ENCODE results near the gene BABAM2. TPM values are rescaled to one million over a fixed set of nuclear protein-coding genes. Genes with fewer than 3 reads are reported as not detected.

The BABAM2 gene
- total and polyA plus RNA-seq, 8 donors: 27.1 to 49.2 (median 28.4) TPM

DNA sequence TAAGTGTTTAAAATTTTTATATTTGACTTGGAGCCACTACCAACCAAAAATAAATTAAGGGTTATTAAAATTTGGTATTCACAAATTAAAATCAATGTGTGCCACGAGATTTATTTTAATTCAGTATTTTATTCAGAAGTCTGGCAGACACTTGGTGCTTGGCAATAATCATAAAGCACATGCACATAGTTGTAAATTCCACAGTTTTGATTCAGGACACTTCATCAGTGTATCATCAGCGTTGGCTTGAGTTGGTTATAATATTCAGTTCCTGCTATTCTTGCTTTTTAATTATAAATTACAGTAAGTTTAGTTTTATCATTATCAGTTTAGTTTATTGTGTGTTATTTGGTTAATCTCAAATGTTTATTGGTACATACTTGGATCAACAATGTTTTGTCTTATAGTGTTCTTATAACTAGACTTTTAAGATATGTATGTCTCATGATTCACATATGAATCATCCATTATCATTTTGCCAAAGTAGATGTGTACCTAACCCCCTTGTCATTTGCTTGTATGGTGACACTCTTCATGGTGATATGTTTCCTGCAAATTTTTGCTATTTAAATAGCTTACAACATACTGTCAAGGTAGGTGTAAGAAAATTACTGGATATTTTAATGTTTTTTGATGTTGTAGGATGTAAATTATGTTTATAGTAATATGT lies 237.9 kb downstream of the BABAM2 start:
- Histone ChIP-seq H3K4me3 (no peak overlapping the region), H3K27ac (no peak overlapping the region), H3K4me1 (peaks cover 0 to under 1% of the 10 kb centered on the region in 2 donors), H3K27me3 (no peaks in the 10 kb centered on the region), H3K36me3 (peaks cover 0 to 4% of the 10 kb centered on the region in 2 donors), H3K9me3 (no peaks in the 10 kb centered on the region)
- TF ChIP-seq, protein P1, sequence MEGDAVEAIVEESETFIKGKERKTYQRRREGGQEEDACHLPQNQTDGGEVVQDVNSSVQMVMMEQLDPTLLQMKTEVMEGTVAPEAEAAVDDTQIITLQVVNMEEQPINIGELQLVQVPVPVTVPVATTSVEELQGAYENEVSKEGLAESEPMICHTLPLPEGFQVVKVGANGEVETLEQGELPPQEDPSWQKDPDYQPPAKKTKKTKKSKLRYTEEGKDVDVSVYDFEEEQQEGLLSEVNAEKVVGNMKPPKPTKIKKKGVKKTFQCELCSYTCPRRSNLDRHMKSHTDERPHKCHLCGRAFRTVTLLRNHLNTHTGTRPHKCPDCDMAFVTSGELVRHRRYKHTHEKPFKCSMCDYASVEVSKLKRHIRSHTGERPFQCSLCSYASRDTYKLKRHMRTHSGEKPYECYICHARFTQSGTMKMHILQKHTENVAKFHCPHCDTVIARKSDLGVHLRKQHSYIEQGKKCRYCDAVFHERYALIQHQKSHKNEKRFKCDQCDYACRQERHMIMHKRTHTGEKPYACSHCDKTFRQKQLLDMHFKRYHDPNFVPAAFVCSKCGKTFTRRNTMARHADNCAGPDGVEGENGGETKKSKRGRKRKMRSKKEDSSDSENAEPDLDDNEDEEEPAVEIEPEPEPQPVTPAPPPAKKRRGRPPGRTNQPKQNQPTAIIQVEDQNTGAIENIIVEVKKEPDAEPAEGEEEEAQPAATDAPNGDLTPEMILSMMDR (IDR thresholded peaks at IDR 0.05): no peak
- ATAC-seq (no peak), DNase-seq (no peak)
- intact Hi-C loops (cut with DNase I): no loop called here

DNA sequence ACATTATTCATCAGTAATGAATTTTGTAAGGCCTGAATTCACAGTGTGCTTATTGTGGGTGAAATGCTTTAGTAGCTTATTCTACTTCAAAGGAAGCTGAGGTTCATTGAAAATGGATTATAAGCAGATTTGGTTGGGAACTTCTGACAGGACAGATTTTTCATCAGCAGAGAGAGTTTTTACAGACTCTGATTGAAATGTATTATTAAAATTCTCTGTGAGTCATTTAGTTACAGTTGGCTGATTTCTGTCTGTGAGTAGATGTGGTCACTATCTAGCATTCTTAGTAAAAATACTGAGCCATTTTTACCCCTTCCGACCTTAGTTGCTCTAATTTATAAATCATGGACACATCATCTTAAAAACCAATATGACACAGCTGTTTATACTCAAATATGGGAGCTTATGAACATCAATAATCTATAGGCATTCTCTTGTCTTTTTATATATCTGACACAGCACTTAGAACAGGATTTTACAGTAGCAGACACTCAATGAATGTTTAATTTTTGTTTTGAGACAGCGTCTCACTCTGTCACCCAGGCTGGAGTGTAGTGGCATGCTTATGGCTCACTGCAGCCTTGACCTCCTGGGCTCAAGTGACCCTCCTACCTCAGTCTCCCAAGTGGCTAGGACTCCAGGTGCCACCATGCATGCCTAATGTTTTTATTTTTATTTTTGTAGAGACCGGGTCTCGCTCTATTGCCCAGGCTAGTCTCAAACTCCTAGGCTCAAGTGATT lies 239.6 kb downstream of the BABAM2 start:
- intact Hi-C loops (cut with DNase I): no loop called here
- no peak overlapping the region for H3K4me3 ChIP-seq
- no peaks in the 10 kb centered on the region for H3K9me3 ChIP-seq
- no peak overlapping the region for H3K27ac ChIP-seq
- DNase-seq: no peak
- TF ChIP-seq, protein P1 (IDR thresholded peaks at IDR 0.05): no peak
- H3K36me3 ChIP-seq: peaks cover 0 to 4% of the 10 kb centered on the region in 2 donors
- peaks cover 9 to 18% of the 10 kb centered on the region in 2 donors for H3K4me1 ChIP-seq
- H3K27me3 ChIP-seq: no peaks in the 10 kb centered on the region
- no peak for ATAC-seq

DNA sequence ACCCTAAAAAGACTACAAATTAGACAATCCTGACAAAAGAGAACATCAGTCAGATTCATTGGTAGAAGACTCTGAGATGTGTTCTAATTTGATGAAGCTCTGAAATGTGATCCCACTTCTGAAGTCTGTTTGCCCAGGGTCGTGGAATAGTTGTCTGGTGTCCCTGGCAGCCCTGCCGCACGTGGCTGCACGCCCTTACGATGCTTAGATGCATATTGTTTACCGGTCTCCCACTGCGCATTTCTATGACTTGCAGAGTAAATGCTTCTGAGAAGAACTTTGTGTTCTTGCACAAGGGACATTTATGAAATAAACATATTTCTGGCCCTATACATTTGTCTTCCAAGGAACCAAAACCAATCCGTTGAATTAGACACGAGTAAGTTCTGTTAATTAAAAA lies 243.2 kb downstream of the BABAM2 start:
- no peak overlapping the region for H3K4me3 ChIP-seq
- DNase-seq: no peak
- intact Hi-C loops (cut with DNase I): no loop called here
- H3K27ac ChIP-seq: no peak overlapping the region
- peaks cover 0 to 4% of the 10 kb centered on the region in 2 donors for H3K36me3 ChIP-seq
- H3K4me1 ChIP-seq: peaks cover 9 to 20% of the 10 kb centered on the region in 2 donors
- no peaks in the 10 kb centered on the region for H3K27me3 ChIP-seq
- ATAC-seq: no peak
- TF ChIP-seq, protein P1 (IDR thresholded peaks at IDR 0.05): no peak
- H3K9me3 ChIP-seq: no peaks in the 10 kb centered on the region

DNA sequence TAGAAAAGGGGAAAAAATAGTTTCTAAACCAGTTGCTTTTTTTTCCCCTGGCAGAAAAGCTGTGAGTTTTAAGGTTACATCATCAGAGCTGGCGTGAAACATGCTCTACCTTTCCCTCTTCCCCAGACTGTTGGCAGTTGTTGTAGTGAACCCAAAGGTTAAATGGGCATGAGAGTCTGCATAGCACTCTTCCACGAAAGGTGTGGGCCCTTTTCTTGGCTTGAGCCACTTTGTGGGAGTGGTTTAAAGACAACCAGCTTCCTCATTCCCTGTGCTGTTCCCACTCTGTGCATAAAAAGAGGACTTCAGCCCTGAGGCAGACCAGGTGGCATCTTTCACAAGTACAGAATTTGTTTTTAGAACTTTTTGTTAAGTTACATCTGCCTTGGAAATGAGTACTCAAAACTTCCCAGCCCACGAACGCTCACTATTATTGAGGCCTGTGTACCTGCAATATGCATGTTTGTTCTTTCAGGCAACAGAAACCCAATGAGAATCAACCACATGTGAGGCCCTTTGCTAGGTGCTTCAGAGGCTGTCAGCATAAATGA lies 243.8 kb downstream of the BABAM2 start:
- no peaks in the 10 kb centered on the region for H3K9me3 ChIP-seq
- no peak overlapping the region for H3K4me3 ChIP-seq
- ATAC-seq (peak; percentile 98), DNase-seq (peak in 2 of 4 donors; percentile 29 to 66)
- H3K4me1 ChIP-seq: peaks cover 9 to 20% of the 10 kb centered on the region in 2 donors
- H3K27me3 ChIP-seq: no peaks in the 10 kb centered on the region
- TF ChIP-seq, protein P1 (IDR thresholded peaks at IDR 0.05): no peak
- H3K36me3 ChIP-seq: peaks cover 0 to 3% of the 10 kb centered on the region in 2 donors
- intact Hi-C loops (cut with DNase I): no loop called here
- H3K27ac ChIP-seq: peak overlapping the region in 1 of 2 donors; percentile 6

DNA sequence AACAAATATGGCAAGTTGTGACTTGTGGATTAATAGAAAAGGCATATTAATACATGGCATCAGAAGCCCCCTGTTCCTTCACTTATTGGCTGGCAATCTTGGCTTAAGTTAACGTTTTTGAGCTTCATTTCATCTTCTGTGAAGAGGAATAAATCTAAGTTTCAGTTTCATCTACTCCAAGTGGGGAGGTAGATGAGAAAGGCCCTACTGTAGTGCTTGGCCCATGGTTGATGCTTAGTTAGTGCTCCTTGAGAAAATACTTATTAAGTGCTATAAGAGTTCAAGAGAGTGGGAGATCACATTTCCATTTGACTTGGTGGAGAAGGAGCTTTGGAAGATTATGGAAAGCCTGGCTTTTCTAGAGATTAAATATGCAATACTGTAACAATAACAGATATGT lies 244.3 kb downstream of the BABAM2 start:
- ATAC-seq: peak; percentile 52
- no peaks in the 10 kb centered on the region for H3K9me3 ChIP-seq
- H3K27me3 ChIP-seq: no peaks in the 10 kb centered on the region
- intact Hi-C loops (cut with DNase I): no loop called here
- peaks cover 9 to 20% of the 10 kb centered on the region in 2 donors for H3K4me1 ChIP-seq
- peak overlapping the region in 1 of 2 donors; percentile 6 for H3K27ac ChIP-seq
- no peaks in the 10 kb centered on the region for H3K36me3 ChIP-seq
- H3K4me3 ChIP-seq: no peak overlapping the region
- TF ChIP-seq, protein P1 (IDR thresholded peaks at IDR 0.05): no peak
- no peak for DNase-seq

Data from left lung (tissue), 10 donors.